Posterior cingulate gyrus (tissue), 11 donors: ENCODE data around the gene KCTD11.
"Not testable (repeated sequence)": the region's sequence is repeated elsewhere in the genome, so short reads cannot be mapped to it uniquely, and the experiment has no call there.

ENCODE experiments used
- DNase-seq, 10 donors: peaks; one replicate each; pipeline versions ENCODE4 v3.0.0 to v3.0.0-alpha.2; 2020 to 2021; ENCODE audit warnings: mixed read lengths in 3 of 10
- intact Hi-C: fragments of 100-400 bp; cut with DNase I; formaldehyde crosslinking; loops from one replicate; pipeline ENCODE4 v1.15.1; 2023

The KCTD11 gene

DNA sequence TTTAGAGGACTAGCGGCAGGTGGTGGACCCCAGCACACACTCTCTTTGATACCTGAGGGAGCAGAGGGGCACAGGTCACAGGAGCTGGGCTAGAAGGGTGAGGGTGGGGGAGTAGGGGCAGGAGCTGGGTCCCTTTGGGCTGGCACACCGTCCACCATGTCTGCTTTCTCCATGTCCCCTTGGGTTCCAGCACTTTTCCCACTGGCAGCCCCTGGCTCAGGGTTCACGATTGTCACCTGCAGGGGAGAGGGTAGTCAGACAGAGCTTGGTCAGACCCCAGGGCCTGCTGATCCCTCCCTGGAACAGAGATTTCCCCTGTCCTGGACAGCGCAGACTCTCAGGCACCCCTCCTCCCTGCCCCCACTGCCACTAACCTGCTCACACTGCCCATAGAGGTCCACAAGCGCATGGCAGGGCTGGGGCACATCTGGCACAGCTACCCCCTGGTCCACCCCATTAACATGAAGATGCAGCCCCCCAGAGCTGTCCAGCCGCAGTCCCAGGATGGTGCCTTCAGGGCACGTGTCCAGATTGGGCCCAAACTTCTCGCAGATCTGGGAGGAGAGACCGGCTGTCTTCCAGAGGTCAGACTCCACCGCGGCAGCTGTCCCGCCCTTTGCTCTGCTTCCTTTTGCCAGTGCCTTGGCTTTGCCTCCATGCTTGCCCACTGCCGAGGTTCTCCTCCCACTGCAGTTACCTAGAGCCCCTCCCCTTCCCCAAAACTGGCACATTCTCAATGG, 33.7 kb upstream of the KCTD11 start:
- intact Hi-C loops = no loop called here
- DNase-seq = no peak

DNA sequence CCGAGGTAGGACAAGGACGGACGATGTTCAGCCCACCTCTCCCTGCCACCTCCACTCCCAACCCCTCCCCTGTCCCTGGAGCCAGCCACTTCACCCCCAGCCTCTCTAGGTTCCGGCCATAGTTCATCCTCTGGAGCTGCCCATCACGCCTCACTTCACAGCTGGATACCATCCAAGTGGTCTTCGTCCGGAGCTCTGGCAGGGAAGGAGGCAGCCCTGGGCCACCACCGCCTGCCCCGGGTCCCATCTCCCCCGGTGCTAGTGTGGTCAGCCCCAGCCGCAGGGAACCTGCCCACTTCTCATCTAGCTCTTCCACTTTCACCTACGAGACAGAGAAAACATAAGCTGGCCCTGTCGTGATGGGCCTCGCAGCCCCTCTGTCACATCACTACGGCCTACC, 30.5 kb upstream of the KCTD11 start:
- intact Hi-C loops = no loop called here
- DNase-seq = no peak

DNA sequence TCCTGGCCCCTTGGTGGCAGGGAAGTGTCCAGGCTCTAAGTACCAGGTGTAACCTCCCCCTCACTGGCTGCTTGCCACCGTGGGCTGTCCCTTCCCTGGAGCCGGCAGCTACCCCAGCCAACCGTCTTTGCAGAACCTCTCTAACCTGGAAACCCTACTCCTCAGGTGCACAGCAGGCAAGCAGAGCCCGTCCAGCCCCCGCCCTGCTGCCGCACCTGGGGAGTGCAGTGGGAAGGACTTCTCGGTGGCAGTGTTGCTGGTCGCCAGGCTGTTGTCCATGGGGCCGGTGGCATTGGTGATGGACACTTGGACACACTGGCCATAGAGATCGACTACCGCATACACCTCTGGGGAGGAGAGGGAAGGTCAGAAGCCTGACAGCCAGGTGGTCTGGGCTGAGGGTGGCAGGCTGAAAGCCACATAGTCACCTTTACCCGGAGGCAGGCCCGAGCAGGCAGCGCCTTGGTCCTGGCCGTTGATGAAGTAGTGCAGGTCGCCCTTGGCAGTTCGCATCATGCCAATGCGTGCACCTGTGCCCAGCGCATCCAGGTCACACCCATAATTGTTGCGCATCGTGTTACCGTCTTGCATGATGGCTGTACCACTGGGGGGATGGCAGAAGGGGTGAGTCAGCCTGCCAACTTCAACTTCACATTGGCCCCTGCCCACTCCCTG, 29.3 kb upstream of the KCTD11 start:
- no peak for DNase-seq
- intact Hi-C loops = no loop called here

DNA sequence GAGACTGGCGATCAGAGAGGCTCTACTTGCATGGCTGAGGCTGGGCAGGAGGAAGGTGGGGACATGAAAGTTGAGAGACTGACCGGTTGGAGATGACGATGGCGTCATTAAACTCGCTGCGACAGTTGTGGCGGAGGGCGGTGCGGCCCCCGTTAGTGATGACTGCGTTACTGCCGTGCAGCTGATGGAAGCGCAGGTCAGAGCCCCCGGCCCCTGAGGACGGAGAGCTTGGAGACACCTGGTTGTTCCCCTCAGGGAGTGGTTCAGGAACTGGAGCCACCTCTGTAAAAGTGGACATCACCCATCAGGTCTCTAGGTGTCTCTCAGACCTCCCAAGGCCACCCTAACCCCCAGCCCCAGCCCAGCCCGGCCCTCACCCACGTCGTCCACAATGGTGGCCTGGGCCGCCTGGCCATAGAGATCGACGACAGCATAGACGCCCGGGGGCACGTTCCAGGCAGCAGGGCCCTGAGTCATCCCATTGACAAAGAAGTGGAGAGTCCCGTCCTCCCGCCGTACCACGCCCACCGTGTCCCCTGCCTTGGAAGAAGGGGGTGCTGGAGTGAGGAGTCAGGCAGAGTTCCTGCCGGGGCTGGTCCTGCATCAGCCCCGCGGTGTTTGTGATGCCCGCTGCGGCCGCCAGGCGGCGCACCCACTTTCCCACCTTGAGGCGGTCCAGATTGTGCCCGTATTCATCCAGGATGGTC, 28.1 kb upstream of the KCTD11 start:
- peak in 8 of 10 donors; percentile 28 to 93 (median 52) for DNase-seq
- intact Hi-C loops = no loop called here

DNA sequence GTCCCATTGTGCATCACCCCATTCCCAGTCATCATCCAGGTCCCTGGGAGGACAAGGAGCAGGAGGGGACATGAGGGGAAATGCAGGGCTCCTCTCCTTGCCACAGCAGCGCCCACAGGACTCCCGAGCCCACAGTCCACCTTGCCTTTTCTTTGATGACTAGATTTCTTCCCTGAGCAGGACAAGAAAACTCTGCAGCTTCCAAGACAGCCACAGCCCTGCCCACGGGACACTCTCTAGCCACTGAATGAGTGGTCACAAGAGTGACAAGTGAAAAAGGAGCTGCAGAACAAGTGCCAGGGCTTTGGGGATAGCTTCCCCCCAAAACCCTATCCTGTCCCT, 27.6 kb upstream of the KCTD11 start:
- intact Hi-C loops = no loop called here
- DNase-seq = peak in 1 of 10 donors; percentile 25

DNA sequence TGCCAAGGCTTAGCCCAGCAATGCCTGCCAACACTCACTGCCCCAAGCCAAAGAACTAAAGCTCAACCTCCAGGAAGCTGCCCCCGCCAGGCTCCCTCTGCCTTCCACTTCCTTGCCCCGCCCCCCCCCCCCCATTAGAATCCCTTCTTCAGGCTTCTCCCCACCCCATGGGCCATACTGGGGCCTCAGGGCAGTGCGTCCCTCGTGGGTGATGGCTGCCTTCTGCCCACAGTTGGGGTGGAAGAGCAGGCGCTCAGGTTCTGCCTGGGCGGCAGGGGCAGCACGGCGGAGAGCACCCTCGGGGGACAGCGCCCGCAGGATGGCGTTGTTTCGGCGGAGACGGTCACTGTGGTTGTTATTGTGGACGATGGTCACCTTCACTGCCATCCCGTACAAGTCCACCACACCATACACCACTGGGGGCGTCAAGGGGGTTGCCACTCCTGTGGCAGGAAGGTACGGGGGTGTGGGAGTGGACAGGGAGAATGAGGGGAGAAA, 26.9 kb upstream of the KCTD11 start:
- DNase-seq = peak in 1 of 10 donors; percentile 24
- intact Hi-C loops = no loop called here

DNA sequence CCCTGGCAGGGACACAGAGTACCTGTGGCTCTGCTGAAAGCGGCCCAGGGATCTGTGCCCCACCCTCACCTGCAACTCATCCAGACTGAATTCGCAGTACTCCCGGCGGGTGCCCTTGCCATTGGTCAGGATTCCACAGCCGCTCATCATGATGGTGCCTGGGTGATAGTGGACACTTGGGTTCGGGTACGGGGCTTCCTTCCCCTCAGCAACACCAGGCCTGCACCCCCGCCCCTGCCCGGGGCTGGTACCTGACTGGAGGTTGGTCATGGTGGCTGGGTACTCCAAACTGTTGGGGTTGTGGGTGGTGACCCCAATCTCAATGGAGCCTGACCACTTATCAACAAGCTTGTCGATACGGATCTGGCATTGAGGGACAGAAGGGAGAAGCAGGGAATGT, 25.8 kb upstream of the KCTD11 start:
- intact Hi-C loops = no loop called here

DNA sequence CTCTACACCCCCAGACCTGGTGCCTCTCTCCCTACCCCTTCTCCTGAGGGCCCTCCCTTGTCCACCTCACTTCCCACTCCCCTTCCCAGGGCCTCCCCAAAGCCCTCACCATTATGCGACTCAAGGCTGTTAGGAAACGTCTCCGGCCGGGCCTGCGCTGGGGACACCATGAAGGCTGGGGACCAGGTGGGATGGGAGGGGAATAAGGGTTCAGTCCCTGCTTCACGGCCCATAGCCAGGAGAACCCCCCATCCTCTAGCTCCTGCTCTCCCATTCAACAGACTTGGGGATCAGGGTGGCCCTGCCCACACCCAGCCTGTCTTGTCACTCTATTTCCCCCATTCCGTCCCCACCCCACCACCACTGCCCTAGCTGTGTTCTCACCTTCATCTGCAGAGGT, 24.9 kb upstream of the KCTD11 start:
- intact Hi-C loops = no loop called here

More for the DNA sequence above, 25.8 kb upstream of the KCTD11 start:
- DNase-seq = peak in 1 of 10 donors; percentile 46

DNA sequence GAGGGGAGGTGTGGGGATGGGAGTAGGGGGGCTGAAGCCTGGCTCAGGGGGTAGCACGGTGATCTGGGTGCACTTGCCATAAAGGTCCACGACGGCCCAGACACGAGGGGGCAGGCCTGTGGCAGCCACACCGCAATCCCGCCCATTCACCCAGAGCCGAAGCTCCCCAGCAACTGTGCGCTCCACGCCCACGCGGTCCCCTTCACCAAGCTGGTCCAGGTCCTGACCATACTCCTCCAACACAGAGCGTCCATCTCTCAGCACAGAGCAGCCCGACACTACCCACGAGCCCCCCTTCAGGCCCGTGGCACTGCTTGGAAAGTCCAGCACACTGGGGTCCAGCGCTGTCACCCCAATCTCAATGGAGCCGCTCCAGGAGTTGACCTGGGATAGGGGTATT, 24.5 kb upstream of the KCTD11 start:
- peak in 1 of 10 donors; percentile 57 for DNase-seq
- intact Hi-C loops = no loop called here

More for the DNA sequence above, 24.9 kb upstream of the KCTD11 start:
- no peak for DNase-seq

DNA sequence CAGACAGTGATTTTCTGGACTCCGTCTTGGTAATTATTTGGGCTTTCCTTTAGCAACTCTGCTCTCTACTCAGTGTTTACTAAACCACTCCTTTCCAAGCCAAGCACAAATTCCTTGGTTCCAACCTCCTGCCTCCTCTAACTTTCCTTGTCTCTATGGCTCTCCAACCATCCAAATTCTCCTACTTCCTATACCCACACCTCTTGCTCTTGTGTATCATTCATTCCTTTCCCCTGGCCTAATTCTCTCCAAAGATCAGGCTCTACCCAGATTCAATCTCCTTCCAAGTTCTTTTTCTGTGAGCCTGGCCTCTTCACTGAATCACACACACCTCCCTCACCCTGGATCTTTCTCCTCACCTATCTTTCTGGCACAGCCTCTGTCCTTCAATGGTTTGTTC, 24.0 kb upstream of the KCTD11 start:
- intact Hi-C loops = loop anchor here (2.0 kb wide), 1 partner anchor 21 kb away; the partner anchor contains the start of gene EIF5A
- DNase-seq = no peak

DNA sequence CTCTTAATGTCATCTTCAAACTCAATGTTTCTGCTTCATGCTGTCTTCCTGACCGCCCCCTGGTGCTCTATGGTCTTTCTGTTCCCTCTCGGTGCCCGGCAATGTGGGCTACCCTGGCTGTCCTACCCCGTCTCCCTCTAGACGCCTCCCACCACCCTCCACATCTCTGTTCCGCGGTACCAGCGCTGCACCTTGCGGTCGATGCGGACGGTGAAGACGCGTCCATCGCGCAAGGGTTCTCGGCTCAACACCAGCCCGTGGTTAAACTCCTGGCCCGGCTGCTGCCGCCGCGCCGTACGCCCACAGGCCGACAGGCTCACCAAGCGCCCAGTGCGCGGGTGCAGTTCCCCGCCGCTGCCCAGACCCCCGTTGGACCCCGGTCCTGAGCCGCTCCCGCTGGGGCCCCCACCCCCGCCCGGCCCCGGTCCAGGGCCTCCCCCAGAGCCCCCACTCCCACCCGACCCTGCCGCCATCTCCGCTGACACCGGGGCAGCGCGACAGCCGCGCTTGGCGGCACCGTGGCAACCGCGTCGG, 23.1 kb upstream of the KCTD11 start, which contains the start of gene NEURL4:
TSS of gene NEURL4 (minus strand) at position 496 of the 534 bp plus-strand sequence. CDS start at position 473, 23 bp downstream.
- DNase-seq = peak in 2 of 10 donors; percentile 15 to 24
- intact Hi-C loops = loop anchor here (1.0 to 2.0 kb wide), 2 partner anchors 14 to 22 kb away; partner anchors contain the start of genes EIF5A and GPS2

DNA sequence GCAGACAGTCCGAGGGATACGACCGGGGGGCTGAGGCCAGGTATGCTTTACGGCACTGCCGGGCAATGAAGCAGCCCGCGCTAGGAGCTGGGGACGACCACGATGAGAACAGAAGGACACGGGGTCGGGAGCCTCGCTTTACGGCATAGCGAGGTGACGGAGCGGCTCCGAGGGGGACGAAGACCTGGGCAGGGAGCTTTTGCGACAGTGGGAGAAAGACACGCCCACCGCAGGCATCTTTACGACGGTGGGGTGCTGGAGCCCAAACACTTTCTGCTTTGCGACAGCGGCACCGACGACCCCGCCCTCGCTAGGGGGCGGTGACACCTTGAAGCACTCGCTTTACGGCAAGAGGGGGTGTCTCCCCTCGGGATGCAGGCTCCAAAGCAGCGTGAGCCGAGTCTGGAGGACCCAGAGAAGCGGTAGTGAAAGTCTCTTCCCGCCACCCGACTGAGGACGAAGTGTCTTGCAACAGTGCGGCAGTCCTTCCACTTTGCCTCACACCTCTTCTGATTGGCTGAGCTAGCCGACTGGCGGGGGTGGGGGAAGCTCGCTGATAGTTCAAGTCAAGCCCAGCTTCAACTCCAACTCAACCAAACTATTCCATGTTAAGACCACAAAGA, 22.5 kb upstream of the KCTD11 start:
- intact Hi-C loops = loop anchor here (1.0 to 2.0 kb wide), 2 partner anchors 14 to 23 kb away; partner anchors contain the start of genes EIF5A and GPS2
- peak; percentile 94 to 99 (median 97) for DNase-seq

DNA sequence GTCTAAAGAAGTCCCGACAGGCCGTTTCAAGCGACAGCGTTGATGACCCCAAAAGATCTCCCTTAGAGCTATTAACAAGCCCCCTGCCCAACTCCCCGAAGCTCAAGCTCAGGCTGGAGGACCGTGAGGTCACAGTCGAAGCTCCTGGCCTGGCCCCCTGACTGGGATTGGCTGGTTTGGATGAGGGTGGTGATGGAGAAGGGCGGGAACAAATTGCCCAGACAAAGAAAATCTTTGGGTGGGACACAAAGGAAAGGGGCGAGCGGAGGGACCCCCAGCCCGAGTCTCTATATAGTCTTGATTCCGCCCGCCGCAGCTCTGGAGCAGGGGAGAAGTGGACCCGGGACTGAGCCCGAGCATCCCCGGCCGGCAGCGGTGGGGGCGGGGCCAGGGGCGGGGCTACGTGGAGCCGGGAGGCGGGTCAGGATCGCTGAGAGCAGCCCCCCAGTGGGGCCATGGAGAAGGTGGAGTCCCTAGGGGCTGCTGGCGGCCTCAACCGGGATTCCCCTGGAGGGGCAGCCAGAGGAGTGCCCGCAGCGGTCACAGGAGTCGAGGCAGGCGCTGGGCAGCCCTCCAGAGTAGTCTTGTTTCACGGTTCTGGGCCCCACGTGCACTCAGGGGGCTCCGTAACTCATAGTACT, 21.8 kb upstream of the KCTD11 start:
- peak; percentile 62 to 96 (median 70) for DNase-seq
- intact Hi-C loops = loop anchor here (1.0 to 2.0 kb wide), 2 partner anchors 15 to 23 kb away; partner anchors contain the start of genes EIF5A and GPS2

DNA sequence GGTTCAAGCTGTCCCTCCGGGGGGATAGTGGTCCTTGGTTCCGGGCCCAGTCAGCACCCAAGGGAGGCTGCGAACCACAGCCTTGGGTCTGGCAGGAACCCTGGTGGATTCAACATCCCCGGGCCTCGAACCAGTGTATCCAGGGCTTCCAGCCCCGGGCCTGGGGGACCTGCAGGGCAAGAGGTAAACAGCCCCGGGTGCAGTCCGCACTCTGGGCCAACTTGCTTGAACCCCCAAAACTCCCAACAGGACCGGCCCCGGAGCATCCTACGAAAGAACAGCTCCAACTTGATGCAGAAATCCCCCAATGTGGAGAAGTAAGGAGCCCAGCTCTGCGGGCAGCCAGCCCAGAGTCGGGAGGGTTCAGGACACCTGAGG, 21.3 kb upstream of the KCTD11 start:
- intact Hi-C loops = no loop called here

DNA sequence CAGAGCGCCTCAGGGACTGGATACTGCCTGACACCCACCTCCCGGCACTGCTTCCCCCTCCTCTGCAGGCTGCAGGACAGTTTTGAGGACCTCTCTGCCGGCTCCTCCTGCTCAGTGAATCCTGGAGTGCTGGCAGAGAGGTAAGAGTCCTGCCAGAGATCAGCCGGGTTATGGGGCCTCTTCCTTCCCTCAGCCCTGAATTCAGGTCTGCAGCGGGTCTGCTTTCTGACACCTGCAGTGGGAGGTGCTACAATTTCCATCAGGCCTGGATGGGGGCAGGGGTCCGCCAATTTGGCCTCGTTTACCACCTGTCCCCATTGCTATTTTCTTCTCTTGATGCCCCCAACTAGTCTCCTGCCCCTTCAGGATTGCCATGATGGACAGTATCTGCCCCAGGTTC, 19.9 kb upstream of the KCTD11 start:
- intact Hi-C loops = no loop called here

More for the DNA sequence above, 21.3 kb upstream of the KCTD11 start:
- peak in 1 of 10 donors; percentile 82 for DNase-seq

DNA sequence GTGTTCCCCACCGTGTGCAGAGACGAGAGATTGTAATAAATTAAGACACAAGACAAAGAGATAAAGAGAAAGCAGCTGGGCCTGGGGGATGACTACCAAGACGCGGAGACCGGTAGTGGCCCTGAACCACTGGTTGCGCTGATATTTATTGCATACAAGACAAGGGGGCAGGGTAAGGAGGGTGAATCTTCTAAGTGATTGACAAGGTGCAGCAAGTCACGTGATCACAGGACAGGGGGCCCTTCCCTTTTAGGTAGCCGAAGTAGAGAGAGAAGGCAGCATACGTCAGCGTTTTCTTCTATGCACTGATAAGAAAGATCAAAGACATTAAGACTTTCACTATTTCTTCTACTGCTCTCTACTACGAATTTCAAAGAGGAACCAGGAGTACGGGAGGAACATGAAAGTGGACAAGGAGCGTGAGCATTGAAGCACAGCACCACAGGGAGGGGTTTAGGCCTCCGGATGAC, 19.3 kb upstream of the KCTD11 start:
- DNase-seq, intact Hi-C loops: not testable (repeated sequence)

More for the DNA sequence above, 19.9 kb upstream of the KCTD11 start:
- peak in 1 of 10 donors; percentile 40 for DNase-seq

DNA sequence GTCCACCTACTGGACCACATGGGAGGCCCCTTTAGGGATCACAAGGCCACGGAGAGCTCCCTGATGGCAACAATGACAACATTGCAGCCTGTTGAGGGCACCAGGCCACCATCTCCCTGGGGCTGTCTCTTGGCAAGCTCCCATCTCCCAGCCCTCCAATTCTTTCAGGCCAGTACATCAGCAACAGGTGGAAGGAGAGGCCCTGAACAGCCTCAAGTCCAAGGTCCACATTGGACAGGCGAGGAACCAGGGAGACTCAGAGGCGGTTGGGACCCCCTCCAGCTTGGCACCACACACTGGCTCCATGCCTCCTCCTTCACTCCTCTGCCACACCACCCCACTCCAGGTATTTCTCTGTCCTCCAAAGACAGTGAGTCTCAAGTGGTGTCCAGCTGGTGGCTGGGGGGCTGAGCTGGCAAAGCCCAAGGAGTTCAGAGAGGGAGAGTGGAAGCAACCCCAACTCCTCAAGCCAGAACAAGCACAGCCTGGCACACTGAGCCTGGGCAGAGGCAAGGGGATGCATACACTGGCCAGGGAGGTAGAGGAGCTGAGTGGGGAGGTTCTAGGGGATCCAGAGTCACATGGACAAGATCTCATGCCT, 16.9 kb upstream of the KCTD11 start:
- DNase-seq = no peak
- intact Hi-C loops = no loop called here

DNA sequence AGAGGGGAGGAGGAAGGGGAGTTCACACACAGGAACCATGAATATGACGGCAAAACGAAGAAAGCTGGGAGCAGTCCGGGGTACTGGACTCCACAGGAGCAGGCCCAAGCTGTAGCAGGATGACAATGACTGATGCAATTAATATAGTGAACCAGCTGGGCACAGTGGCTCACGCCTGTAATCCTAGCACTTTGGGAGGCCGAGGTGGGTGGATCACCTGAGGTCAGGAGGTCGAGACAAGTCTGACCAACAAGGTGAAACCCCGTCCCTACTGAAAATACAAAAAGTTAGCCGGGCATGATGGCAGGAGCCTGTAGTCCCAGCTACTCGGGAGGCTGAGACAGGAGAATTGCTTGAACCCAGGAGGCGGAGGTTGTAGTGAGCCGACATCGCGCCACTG, 16.2 kb upstream of the KCTD11 start:
- DNase-seq, intact Hi-C loops: not testable (repeated sequence)
